GM21515 (cell line): ENCODE data around the gene ARFGEF3.

ENCODE experiments used
- ATAC-seq: cut with Tn5 transposase; IDR thresholded peaks from one replicate; pipeline ENCODE4 v1.9.1; 2021; ENCODE audit not compliant: unreplicated experiment

The ARFGEF3 gene

DNA sequence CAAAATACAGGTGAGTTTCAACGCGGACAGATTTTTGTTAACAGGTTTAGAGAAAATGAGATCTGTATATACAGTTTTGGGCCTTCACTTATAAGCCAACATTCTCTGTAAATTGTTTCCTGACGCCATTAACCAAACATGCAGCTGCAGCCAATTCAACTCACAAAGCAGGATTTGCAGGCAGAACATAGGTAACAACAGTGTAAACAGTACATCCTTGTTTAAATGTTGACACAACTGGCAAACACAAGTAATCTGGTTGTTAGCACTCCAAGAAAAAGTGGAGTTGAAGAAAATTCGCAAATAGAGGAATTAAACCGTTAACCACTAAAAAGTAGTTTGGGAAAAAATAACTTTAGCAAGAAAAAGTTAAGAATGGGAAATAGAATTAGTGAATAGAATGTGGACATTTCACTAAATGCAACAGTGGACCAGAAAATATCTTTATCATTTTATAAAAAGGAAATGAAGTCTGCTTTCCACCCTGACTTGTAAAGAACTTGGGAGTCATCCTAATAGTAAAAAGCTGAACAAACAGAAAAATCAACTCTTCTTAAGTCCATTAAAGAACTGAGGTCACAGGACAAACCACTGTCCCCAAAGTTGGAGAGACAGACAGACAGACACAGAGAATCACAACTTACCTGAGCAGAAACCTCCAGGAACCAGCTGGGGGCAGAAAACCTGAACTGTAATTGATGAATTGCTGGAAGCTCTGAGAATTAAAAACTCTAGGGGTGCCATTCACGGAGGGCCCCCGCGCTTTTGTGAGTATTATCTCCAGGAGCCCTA is 226.0 kb downstream of the ARFGEF3 start:
- no peak for ATAC-seq

DNA sequence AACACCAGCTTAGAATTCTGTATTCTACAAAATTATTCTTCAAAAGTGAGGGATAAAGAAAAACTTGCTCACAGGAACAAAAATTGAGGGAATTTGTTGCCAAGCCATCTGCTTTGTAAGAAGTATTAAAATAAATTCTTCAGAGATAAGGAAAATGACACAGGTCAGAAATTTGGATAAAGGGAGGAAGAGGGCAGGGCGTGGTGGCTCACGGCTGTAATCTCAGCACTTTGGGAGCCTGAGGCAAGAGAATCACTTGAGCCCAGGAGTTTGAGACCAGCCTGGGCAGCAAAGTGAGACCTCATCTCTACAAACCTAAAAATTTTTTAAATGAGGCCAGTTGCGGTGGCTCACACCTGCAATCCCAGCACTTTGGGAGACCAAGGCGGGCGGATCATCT is 227.8 kb downstream of the ARFGEF3 start:
- ATAC-seq, result no peak
